ENCODE results near the gene PKD1.

GRCh38 chr16:2184346-2184745 is 48.6 kb upstream of the PKD1 start:
- TF ChIP-seq CTCF (IDR thresholded peaks at IDR 0.05) (no peak), EP300 (IDR thresholded peaks at IDR 0.05) (no peak), POLR2AphosphoS5 (IDR thresholded peaks at IDR 0.05) (no peak), POLR2A (IDR thresholded peaks at IDR 0.05) (no peak)

Measured in sigmoid colon (tissue), 4 donors.